HG02610 (cell line): ENCODE data around the gene LRP2.
A peak's percentile ranks its signal among the peaks of the same experiment; 100 is the strongest.

Experiments used
- ATAC-seq: cut with Tn5 transposase; IDR thresholded peaks from one replicate; pipeline ENCODE4 v1.9.1; 2021; ENCODE audit warnings: mild to moderate bottlenecking, moderate library complexity; ENCODE audit not compliant: unreplicated experiment

LRP2 gene

DNA sequence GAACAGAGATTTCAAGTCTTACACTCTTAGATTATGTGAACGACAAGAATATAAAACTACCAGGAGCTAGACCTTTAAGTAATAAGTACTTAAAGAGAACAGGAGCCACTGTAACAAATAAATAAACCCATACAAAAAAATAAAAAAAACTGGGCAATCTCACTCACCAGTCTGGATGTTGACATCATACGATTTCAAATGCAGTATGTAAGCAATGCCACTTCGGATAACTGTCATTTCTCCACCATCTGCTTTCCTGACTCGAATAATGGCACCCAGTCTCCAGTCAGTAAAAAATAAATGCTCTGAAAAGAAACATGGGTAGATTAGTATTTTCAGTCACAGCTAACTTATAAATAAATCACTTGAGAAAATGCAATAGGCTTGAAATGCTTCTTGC lies 115.1 kb downstream of the LRP2 start:
- no peak for ATAC-seq

DNA sequence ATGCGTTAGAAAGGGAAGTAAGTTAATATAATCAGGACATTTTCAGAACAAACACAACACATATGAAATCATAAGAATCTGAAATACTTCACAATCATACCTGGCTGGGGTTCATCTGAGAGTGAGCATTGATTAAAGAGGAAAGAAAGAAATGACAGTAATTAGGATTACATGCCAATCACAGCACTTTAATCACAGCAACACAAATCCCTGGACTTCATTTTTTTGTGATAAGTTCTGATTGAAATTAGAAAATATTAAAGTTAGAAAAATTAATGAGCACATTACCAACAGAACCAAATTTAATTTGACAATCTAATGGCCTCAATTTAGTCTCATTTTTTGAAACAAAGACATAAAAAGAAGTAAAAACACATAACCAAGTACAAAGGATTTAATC lies 121.9 kb downstream of the LRP2 start:
- ATAC-seq, result no peak

DNA sequence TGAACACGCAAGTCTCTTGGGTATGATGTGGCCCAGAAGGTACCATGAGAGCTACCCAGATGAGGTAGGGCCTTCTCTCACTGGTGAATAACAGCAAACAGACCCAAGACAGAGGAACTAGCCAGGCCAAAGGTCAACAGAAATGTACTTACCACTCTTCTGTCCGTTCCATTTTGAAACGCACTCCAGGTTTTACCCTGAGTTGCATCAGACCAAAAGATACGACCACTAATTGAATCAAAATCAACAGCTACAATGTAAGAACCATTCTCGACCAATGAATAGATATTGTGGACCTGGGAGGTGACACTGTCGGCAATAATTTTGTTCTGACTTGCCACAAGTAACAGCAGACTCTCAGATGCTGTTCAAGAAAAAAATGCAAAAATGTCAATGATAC lies 124.4 kb downstream of the LRP2 start:
- ATAC-seq, result no peak

DNA sequence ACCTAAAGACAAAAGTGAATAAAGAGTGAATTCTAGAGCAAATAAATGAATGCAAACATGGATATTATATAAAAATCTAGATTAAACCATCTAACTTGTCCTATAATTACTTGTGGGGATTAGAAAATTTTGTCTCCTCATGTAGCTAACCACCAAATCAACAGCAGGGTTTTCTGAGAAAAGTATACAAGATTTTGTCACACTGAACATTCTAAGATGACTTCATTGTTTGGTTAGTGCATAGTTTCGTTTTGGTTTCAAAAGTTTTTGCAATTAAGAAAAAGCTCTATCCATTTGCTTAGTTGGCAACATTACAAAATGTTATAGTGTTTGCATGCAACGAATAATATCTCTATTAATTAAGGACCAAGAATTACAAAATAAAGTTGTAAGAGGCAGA lies 125.0 kb downstream of the LRP2 start:
- no peak for ATAC-seq

DNA sequence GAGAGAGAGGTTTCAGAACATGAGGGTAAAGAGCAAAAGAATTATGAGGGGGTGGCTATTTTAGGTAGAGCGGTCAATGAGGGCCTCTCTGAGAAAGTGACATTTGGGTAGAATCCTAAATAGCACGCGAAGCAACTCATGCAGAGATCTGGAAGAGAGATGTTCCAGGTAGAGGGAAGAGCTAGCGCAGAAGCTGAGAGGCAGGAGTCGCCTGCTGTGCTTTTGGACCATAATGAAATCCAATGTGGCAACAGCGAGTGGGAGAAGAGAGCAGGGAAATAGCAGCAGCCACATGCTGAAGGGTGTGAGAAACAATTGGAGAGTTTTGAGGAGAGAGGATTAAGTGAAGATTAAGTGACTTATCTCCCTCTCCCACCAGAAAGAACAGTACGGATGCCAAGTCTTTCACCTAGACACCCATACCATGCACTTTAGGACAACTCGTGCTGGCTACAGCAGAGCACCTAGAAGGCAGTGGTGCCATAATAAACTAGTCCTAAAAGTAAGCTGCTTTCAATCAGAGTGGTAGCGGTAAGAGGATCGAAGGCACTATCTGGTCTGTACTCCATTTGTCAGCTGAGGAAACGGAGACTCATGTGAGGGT lies 129.7 kb downstream of the LRP2 start:
- no peak for ATAC-seq

DNA sequence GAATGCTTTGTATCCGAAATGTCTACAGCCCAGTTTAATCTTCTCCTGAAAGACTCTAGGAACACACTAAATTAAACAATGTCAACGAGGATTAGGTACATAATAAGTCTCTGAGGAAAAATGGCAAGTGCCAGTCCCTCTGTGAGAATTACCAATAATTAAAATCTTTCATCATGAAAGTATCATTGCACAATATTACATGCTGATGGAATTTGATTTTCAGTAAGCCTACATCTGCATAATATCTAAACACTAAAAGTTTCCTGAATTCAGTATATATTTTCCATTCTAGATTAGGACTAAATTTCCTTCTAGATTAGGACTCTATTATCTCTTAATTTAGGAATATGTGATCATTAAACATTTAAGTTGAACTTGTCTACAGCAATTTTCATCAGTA lies 132.1 kb downstream of the LRP2 start:
- no peak for ATAC-seq

DNA sequence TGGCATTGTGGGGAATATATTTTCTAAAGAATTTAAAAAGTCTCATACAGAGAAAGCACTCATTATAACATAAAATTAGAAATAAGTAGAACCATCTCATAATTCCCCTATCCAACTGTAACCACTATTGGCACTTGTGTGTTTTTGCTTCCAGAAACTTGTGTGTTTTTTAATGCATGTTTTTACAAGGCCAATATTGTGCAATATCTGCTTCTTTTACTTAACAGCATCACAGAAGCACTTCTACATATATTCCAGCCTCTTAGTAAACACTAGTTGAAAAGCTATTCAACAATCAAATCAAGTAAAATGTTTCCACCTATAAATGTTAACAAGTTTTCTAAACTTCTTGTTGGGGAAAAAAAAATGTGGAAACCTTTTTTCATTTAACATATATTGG lies 132.7 kb downstream of the LRP2 start:
- no peak for ATAC-seq

DNA sequence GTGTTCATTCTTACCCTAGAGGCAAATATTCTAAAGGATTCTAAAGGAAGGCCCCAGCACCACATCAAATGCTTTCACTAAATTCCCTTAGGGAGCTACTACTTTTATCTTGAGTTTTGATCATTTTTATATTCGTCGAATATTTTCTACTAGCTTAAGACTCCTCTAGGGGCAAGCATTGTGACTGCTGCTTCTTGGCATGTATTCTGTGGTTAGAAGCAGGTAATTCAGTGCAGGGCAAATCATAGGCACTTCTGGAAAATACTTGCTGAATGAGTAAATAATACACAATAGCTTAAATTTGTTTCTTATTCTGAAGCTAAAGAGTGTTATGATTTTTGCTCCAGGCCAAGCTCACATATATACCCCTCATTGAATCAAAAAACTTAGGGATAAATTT lies 136.4 kb downstream of the LRP2 start:
- ATAC-seq, result no peak

DNA sequence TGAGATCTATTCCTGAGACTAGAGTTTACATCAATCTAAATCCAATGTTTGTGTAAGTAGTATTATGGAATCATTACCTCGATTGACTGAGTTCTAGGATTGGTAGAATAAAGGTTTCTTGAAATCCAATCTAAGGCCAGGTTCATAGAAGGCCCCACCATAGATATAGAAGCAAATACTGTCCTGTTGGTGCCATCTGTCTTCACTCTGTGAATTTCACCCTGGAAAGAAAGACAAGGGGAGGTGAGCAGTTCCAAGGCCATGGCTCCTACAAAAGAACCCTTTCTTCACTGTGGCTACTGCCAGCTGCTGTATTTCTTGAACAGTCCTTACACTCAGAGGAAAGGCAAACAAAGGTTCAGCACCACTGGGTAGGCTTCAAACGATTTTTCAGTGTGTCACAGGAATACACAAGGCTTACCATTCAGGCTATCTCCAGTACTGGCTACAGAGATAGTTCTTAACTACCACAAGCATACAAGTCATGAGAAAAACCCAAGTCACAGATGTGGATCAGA lies 137.0 kb downstream of the LRP2 start:
- no peak for ATAC-seq

DNA sequence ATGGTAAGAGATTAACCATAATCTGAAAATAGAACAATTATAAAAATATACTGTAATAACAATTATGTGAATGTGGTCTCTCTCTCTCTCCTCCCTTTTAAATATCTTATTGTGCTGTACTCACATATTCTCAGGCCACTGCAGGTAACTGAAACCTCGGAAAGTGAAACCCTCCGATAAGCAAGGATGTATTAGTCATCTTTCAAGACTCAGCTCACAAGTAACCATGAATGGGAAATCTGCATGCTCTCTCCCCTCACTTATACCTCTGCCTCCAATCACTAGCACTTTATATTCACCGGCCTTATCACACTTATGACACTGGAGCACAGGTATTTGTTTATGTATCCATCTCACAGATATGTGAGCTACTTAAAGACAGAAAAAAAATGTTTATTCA lies 139.7 kb downstream of the LRP2 start:
- ATAC-seq, result peak; percentile 93

DNA sequence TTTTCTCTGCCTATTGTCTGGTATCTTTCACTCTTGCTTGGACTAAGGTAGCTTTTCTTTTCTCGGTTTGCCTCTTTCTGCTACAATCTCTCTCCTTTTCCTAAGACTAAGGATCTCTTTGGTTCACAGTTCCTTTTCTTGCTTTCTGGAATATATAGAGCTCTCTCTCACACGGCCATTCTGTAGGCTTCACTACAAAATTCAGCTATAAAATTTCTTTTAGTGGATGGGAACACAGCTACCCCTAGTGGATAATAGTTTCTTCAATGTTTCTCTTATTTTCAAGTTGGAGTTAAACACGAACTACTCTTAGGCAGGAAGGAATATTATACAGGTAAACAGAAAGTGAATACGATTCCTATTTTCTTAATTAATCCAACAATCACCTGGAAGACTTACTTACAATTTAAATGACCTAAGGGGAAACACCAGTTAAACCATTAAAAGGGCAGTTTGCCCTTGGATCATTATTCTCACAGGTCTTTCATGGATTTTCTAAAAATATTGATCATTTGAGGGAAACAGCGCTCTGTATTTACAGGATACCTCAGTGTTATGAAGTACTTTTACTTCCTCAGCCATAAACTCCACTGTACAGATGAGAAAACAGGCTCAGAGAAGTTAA lies 140.5 kb downstream of the LRP2 start:
- no peak for ATAC-seq

DNA sequence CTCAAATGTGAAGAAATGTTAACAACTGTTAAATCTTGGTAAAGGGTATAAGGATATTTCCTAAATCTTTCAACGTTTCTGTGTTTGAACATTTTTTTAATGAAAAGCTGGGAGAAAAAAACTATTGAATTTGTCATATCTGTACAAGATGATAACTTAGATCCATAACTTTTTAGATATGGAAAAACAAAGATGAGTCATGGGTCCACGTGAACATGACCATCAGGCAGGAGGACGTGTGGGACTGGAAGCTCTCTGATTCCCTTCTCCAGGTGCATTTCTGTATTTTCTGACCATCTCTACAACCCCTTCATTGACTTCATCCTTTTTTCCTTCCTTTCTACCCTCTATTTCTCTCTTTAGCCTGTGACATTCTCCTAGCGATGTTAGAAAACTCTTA lies 151.4 kb downstream of the LRP2 start:
- ATAC-seq, result no peak

DNA sequence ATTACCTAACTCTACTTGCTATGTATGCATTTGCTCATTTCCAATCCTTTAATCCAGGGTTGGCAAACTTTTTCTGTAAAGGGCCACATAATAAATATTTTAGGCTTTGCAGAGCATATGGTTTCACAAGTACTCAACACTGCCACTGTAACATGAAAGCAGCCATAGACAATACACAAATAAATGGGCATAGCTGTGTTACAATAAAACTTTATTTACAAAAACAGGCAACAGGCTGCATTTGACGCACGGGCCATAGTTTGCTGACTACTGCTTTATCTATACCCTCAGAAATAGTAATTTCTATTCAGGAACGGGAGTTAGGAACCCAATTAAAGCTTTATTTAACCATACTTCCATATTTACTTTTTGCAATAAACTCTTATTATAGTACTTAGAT lies 154.3 kb downstream of the LRP2 start:
- no peak for ATAC-seq

DNA sequence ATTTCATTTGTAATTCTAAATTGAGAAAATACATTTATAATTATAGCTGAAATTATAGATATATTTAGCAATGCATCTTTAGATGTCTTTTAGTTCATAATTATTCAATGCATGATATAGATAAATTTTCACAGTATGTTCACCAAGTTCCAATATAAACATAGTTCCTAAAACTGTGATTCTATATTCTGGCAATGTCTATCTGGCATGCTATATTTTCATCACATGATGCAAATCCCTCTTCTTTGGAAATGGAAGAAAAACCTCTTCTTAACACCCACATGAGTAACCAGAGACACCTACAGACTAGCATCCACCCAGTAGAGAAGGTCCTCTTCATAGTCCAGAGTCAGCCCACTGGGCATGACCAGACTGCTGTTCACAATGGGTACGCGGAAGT lies 157.2 kb downstream of the LRP2 start:
- no peak for ATAC-seq

DNA sequence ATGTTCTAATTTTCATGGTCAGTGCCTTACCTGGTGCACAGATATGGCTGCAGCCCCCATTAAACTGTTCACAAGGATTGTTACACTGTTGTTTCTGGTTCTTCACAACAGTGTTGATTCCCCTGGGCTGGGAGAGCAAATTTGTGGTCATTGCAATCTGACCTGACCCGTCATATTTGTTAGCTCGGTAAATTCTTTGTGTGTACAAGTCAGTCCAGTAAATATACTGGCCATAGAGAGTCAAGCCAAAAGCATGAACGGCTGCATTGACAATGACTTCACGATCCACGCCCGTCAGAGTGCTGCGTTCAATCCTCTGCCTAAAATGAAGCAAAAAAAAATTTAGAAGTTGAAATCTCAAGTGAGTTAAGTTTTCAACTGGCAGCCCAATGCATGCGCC lies 158.4 kb downstream of the LRP2 start:
- ATAC-seq, result no peak

DNA sequence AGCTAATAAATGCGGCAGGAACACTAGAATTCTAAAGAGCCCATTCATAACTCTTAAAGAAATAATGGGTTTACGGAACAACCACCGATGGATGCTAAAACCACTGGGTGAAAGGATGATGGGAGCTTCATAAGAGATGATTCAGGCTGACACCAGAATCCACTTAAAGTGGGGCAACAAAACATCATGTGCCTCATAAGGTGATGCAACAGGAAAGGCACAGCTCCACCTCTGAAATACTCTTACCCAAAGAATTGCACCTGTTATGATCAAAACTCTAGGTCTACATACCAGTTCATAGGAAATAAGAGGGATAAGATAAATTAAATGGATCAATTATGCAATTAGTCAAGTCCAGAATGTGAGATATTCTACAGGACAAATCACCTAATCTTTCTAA lies 161.6 kb downstream of the LRP2 start:
- no peak for ATAC-seq

DNA sequence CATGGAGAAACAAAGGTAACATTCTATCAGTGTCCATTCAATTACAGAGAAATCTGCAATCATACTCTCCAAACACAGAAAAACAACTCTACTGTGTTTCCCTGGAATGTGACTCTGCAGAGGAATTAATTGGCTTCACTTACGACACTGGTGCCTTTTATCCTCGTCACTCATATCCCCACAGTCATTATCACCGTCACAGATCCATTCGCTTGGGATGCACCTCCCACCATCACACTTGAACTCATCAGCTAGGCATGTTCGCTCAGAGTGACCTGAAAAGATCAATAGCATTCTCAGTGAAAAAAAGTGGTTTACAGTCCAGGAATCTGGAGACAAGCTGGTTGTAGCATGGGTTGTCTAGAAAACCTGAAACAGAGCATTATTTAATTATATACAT lies 168.7 kb downstream of the LRP2 start:
- no peak for ATAC-seq

DNA sequence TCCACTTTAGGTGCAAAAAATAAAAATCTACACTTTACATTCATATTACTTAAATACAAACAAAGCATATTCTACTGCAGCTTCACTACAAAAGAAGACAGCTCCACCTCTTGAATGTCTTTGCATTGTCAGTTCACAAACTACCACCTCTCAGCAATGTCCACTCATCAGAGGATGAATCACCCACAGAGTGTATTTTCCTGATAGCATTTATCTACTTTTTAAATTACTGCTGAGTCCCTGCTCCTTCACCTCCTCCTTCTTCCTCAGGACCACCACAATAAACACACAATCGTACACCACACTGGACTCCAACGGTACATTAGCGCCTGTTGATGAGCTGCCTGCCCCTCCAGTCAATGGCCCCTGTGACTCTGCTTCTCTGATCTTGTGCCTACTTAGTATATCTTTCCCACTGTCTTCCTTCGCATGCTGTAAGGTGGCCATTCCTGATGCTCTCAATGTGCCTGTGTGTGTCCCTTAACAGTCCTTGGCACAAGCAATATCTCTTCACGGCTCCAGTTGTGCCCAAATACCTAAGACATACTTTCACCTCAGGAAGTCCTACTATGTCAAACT lies 172.0 kb downstream of the LRP2 start:
- ATAC-seq, result no peak

DNA sequence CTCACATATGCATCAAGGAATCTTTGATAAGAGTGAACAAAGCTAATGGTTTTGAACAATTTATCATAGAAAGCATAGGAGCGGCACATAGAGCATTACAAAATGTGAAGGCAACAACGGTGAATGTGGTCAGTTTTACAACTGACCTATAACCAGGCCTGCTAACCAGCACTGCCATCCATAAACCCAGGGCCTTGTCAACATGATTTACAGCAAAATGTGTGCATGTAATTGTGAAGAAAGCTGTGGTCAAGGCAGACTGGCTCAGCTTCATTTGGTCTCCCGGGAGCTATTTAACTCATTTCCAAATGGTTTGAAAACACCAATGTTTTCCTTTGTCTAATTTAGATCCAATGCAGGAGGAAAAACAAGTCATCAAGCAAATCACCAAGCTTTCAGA lies 173.2 kb downstream of the LRP2 start:
- no peak for ATAC-seq

DNA sequence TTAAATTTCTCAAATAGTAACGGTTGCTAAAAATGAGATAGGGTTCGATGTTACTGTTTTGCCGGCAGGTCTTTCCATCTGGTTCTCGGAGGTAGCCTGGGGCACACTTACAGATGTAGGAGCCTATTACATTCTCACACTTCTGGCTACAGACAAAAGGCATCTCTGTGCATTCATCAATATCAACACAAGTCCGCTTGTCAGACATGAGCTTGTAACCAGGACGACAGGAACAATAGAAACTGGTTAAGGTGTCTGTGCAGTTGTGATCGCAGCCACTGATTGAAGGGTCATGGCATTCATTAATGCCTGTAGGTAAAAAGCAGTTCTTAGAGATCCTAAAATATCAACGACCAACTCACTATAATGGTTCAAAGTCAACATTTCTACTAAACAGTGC lies 176.6 kb downstream of the LRP2 start:
- no peak for ATAC-seq

DNA sequence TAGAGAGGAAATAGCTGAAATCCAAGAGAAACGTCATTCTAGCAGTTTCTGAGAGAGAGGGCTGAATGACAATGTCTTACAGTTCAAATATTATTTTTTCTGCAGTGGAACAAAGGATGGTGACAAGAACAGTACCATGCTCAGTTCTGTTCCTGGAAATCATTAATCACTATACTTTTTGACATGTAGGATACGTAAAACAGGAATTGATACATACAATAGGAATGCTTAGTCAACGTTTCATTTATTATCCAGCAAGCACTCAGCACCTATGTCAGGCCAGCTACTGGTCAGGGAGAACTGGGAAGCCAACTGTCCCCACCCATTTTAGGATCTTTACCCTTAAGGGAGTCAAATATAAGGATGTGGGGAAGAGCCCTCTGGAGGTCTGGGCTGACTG lies 178.3 kb downstream of the LRP2 start:
- ATAC-seq, result no peak

DNA sequence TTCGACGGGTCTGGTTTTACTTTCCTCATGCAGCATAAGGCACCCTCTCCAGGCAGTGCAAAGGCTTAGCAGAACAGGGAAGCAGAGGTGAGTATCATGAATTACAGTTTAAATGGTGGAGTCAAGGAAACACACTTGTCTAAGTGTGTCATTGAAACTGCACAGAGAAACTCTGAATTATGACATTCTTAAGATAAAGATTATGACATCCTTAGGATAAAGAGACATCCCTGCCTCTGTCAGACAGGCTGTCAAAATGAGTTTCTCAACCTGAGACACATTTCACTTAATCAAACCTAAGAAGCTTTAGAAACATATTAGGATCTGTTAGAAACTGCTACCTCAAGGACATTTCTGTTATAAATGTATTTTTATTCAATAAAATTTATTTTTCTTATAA lies 179.8 kb downstream of the LRP2 start:
- no peak for ATAC-seq
